Keratinocyte (primary cell): Measurements from ENCODE around the gene FBXO44. TPM values are rescaled to one million over a fixed set of nuclear protein-coding genes. Genes with fewer than 3 reads are reported as not detected.

Experiments used
- DNase-seq: peaks from one replicate; pipeline ENCODE4 v3.0.0-alpha.2; 2011; ENCODE audit warnings: low read depth, missing footprints, low spot score
- FAIRE-seq: peaks from 2 replicates; lab custom pipeline; 2011; peaks lifted over from hg19 to GRCh38; lab: Jason Lieb, UNC
- H2AFZ ChIP-seq: 2 replicates; pipeline ENCODE4 v1.6.0; 2012; ENCODE audit warnings: low read length, control low read depth, inconsistent platforms; ENCODE audit not compliant: control insufficient read depth
- H3K27ac ChIP-seq: 2 replicates; pipeline ENCODE4 v1.5.1; 2011; ENCODE audit warnings: low read length; ENCODE audit not compliant: control insufficient read depth, insufficient read depth
- H3K27me3 ChIP-seq: 3 replicates; pipeline ENCODE4 v1.6.0; 2011; ENCODE audit warnings: low read length; ENCODE audit not compliant: control insufficient read depth, insufficient read depth; ENCODE audit errors: extremely low read depth
- H3K36me3 ChIP-seq, 2 experiments: 2 replicates in 1 of 2; 3 replicates in 1 of 2; pipeline ENCODE4 v1.5.1; 2011; ENCODE audit warnings: low read length in 2 of 2, mild to moderate bottlenecking in 1 of 2; ENCODE audit not compliant: control insufficient read depth in 2 of 2, insufficient read depth in 2 of 2; ENCODE audit errors: extremely low read depth in 1 of 2
- H3K4me1 ChIP-seq: 3 replicates; pipeline ENCODE4 v1.5.1; 2011; ENCODE audit warnings: low read length; ENCODE audit not compliant: control insufficient read depth, insufficient read depth; ENCODE audit errors: extremely low read depth
- H3K4me2 ChIP-seq: 3 replicates; pipeline ENCODE4 v1.6.0; 2011; ENCODE audit warnings: low read depth, low read length; ENCODE audit not compliant: control insufficient read depth, insufficient read depth; ENCODE audit errors: extremely low read depth
- H3K4me3 ChIP-seq, 3 experiments: fragments of 200-600 bp in 1 of 3; sonication (generic) in 1 of 3; 2 replicates in 2 of 3; 3 replicates in 1 of 3; pipeline ENCODE4 v1.5.1; 2011 to 2016; ENCODE audit warnings: low read length in 3 of 3, mild to moderate bottlenecking in 3 of 3, control low read depth in 2 of 3, inconsistent platforms in 1 of 3, low read depth in 1 of 3, mixed read lengths in 1 of 3, mixed run types in 1 of 3, moderate library complexity in 1 of 3; ENCODE audit not compliant: control insufficient read depth in 2 of 3, insufficient read depth in 2 of 3; ENCODE audit errors: extremely low read depth in 1 of 3
- H3K79me2 ChIP-seq: 2 replicates; pipeline ENCODE4 v1.6.0; 2012; ENCODE audit warnings: low read length; ENCODE audit not compliant: control insufficient read depth, insufficient read depth
- H3K9ac ChIP-seq: 3 replicates; pipeline ENCODE4 v1.6.0; 2011; ENCODE audit warnings: low read length; ENCODE audit not compliant: control insufficient read depth, insufficient read depth; ENCODE audit errors: extremely low read depth
- H3K9me1 ChIP-seq: 3 replicates; pipeline ENCODE4 v1.6.0; 2011; ENCODE audit warnings: low read length; ENCODE audit not compliant: control insufficient read depth, insufficient read depth; ENCODE audit errors: extremely low read depth
- H3K9me3 ChIP-seq: 2 replicates; pipeline ENCODE4 v1.5.1; 2012; ENCODE audit warnings: low read depth, low read length; ENCODE audit not compliant: control insufficient read depth
- H4K20me1 ChIP-seq: 3 replicates; pipeline ENCODE4 v1.6.0; 2011; ENCODE audit warnings: low read length; ENCODE audit not compliant: control insufficient read depth, insufficient read depth; ENCODE audit errors: extremely low read depth
- EZH2 ChIP-seq: IDR thresholded peaks from one replicate; pipeline ENCODE4 v1.6.1; 2012; ENCODE audit warnings: inconsistent platforms, mild to moderate bottlenecking, low read length, moderate library complexity
- dilution Hi-C: fragments of 300-500 bp; cut with MboI; formaldehyde crosslinking; loops from one replicate; pipeline ENCODE4 v1.7.0; 2020; ENCODE audit warnings: low sequenced_read_pairs; ENCODE audit not compliant: extremely low pct_ligation_motif_present
- polyA plus RNA-seq, 5 experiments: library from polyadenylated mRNA; depleted of rRNA in 3 of 5; stranded (reverse) in 3 of 5; stranded (forward) in 1 of 5; unstranded in 1 of 5; fragments of >200 nt; gene quantifications; 1 replicate in 1 of 5; 2 replicates in 3 of 5; 3 replicates in 1 of 5; pipeline versions ENCODE4 v1.2.1 to v1.2.3, GENCODE V29; 2011 to 2012; ENCODE audit warnings: missing spikeins in 2 of 5, low read depth in 1 of 5, low replicate concordance in 1 of 5
- TF ChIP-seq, protein P1 (sequence below), 3 experiments: IDR thresholded peaks in 1 of 3; conservative IDR thresholded peaks in 1 of 3; optimal IDR thresholded peaks in 1 of 3; 2 replicates in 2 of 3; 3 replicates in 1 of 3; pipeline versions ENCODE3 to v1.5.1; 2011; ENCODE audit warnings: low read length in 3 of 3, mild to moderate bottlenecking in 3 of 3, moderate library complexity in 2 of 3, control low read depth in 1 of 3, inconsistent platforms in 1 of 3; ENCODE audit not compliant: insufficient read depth in 2 of 3; ENCODE audit errors: extremely low read depth in 1 of 3

Gene FBXO44
- polyA plus RNA-seq, 1 donor (not counting 4 experiments of a cell fraction or from before 2014, with no cell fraction given), result 23.1 TPM

DNA sequence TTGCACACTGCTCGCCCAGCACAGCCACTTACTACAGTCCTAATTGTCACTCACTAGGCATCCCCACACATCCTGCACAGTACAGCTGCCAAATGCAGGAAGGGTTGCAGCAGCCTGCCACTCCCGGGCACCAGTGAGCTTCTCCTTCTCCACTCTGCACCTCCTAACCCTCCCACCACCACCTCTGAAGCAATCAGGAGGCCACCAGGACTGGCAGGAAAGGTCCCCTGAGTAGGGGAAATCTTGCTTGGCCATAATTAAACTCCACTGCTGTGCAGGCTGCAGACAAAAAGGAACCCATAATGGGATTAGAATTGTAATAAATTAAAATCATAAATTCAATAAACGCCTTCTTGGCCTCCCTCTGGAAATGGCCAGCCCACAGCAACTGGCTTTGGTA, 32.3 kb upstream of the FBXO44 start:
- Histone ChIP-seq H2AFZ (no peak overlapping the region), H3K36me3 (no peaks in the 10 kb centered on the region), H3K4me1 (no peaks in the 10 kb centered on the region), H3K27me3 (peaks cover 3% of the 10 kb centered on the region), H3K4me3 (no peak overlapping the region), H3K27ac (no peak overlapping the region), H3K9ac (no peak overlapping the region), H3K79me2 (no peaks in the 10 kb centered on the region), H4K20me1 (no peaks in the 10 kb centered on the region), H3K4me2 (no peak overlapping the region), H3K9me3 (no peaks in the 10 kb centered on the region), H3K9me1 (no peaks in the 10 kb centered on the region)
- DNase-seq (no peak), FAIRE-seq (no peak)
- no peak for TF ChIP-seq EZH2
- TF ChIP-seq, protein P1, sequence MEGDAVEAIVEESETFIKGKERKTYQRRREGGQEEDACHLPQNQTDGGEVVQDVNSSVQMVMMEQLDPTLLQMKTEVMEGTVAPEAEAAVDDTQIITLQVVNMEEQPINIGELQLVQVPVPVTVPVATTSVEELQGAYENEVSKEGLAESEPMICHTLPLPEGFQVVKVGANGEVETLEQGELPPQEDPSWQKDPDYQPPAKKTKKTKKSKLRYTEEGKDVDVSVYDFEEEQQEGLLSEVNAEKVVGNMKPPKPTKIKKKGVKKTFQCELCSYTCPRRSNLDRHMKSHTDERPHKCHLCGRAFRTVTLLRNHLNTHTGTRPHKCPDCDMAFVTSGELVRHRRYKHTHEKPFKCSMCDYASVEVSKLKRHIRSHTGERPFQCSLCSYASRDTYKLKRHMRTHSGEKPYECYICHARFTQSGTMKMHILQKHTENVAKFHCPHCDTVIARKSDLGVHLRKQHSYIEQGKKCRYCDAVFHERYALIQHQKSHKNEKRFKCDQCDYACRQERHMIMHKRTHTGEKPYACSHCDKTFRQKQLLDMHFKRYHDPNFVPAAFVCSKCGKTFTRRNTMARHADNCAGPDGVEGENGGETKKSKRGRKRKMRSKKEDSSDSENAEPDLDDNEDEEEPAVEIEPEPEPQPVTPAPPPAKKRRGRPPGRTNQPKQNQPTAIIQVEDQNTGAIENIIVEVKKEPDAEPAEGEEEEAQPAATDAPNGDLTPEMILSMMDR (optimal IDR thresholded peaks at IDR 0.05 in 1 of 3, IDR thresholded peaks at IDR 0.05 in 1 of 3, conservative IDR thresholded peaks at IDR 0.05 in 1 of 3; ENCODE audit: extremely low read depth in 1 of 3, insufficient read depth in 2 of 3, low read length in 3 of 3), result no peak
- dilution Hi-C loops, result no loop called here

DNA sequence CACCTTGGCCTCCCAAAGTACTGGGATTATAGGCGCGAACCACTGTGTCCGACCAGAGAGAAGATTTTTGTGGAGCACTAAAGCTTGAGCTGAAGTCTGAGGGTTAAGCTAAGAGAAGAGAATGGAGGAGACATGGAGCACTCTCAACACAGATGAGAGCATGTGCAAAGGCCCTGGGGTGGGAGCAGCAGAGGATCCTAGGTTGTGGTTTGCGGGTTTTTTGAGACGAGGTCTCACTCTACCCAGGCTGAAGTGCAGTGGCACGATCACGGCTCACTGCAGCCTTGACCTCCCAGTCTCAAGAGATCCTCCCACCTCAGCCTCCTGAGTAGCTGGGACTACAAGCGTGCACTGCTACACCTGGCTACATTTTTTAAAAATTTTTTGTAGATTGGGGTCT, 31.0 kb upstream of the FBXO44 start:
- Histone ChIP-seq H3K9me1 (no peaks in the 10 kb centered on the region), H3K4me3 (no peak overlapping the region), H3K36me3 (no peaks in the 10 kb centered on the region), H2AFZ (no peak overlapping the region), H3K9ac (no peak overlapping the region), H3K27me3 (peaks cover 3% of the 10 kb centered on the region), H4K20me1 (no peaks in the 10 kb centered on the region), H3K4me1 (no peaks in the 10 kb centered on the region), H3K4me2 (no peak overlapping the region), H3K9me3 (no peaks in the 10 kb centered on the region), H3K79me2 (no peaks in the 10 kb centered on the region), H3K27ac (no peak overlapping the region)
- no peak for TF ChIP-seq EZH2
- TF ChIP-seq, protein P1 (optimal IDR thresholded peaks at IDR 0.05 in 1 of 3, IDR thresholded peaks at IDR 0.05 in 1 of 3, conservative IDR thresholded peaks at IDR 0.05 in 1 of 3; ENCODE audit: extremely low read depth in 1 of 3, insufficient read depth in 2 of 3, low read length in 3 of 3), result no peak
- DNase-seq (no peak), FAIRE-seq (no peak)
- dilution Hi-C loops, result no loop called here
